Measurements from ENCODE around the gene PRELP.

PRELP gene

GRCh38 chr1:203524152-203524551 lies 48.5 kb downstream of the PRELP start:
- DNase-seq (ENCODE audit: low read depth in 2 of 2): no peak

- DNase-seq (ENCODE audit: low read depth in 2 of 2): no peak
Observed at GRCh38 chr1:203524824-203525223, 49.2 kb downstream of the PRELP start.

GRCh38 chr1:203525685-203526084 lies 50.1 kb downstream of the PRELP start:
- DNase-seq (ENCODE audit: low read depth in 2 of 2): no peak

- no peak for DNase-seq (ENCODE audit: low read depth in 2 of 2)
Observed at GRCh38 chr1:203526130-203526529, 50.5 kb downstream of the PRELP start.

- no peak for DNase-seq (ENCODE audit: low read depth in 2 of 2)
Observed at GRCh38 chr1:203526572-203526971, 51.0 kb downstream of the PRELP start.

- DNase-seq (ENCODE audit: low read depth in 2 of 2): no peak
Observed at GRCh38 chr1:203527013-203527412, 51.4 kb downstream of the PRELP start.

- DNase-seq (ENCODE audit: low read depth in 2 of 2): no peak
Observed at GRCh38 chr1:203528063-203528462, 52.5 kb downstream of the PRELP start.

GRCh38 chr1:203528976-203529835 lies 53.6 kb downstream of the PRELP start:
- no peak for DNase-seq (ENCODE audit: low read depth in 2 of 2)

- no peak for DNase-seq (ENCODE audit: low read depth in 2 of 2)
Observed at GRCh38 chr1:203531063-203531462, 55.5 kb downstream of the PRELP start.

- DNase-seq (ENCODE audit: low read depth in 2 of 2): no peak
Observed at GRCh38 chr1:203534012-203534411, 58.4 kb downstream of the PRELP start.

GRCh38 chr1:203534526-203534925 lies 58.9 kb downstream of the PRELP start:
- DNase-seq (ENCODE audit: low read depth in 2 of 2): peak; percentile 77 to 80

GRCh38 chr1:203536575-203536974 lies 61.0 kb downstream of the PRELP start:
- DNase-seq (ENCODE audit: low read depth in 2 of 2): no peak

- DNase-seq (ENCODE audit: low read depth in 2 of 2): no peak
Observed at GRCh38 chr1:203536980-203537455, 61.4 kb downstream of the PRELP start.

- no peak for DNase-seq (ENCODE audit: low read depth in 2 of 2)
Observed at GRCh38 chr1:203537806-203538464, 62.3 kb downstream of the PRELP start.

- DNase-seq (ENCODE audit: low read depth in 2 of 2): no peak
Observed at GRCh38 chr1:203538726-203539125, 63.1 kb downstream of the PRELP start.

GRCh38 chr1:203539831-203540546 lies 64.4 kb downstream of the PRELP start:
- no peak for DNase-seq (ENCODE audit: low read depth in 2 of 2)

All from fibroblast of skin of left quadriceps (primary cell).